ENCODE data around the gene NFE2L2.
"Not testable (repeated sequence)": the region's sequence is repeated elsewhere in the genome, so short reads cannot be mapped to it uniquely, and the experiment has no call there.

The NFE2L2 gene

GRCh38 chr2:177234267-177234666, 30.3 kb downstream of the NFE2L2 start:
- DNase-seq (ENCODE audit: low read depth): no peak

DNA sequence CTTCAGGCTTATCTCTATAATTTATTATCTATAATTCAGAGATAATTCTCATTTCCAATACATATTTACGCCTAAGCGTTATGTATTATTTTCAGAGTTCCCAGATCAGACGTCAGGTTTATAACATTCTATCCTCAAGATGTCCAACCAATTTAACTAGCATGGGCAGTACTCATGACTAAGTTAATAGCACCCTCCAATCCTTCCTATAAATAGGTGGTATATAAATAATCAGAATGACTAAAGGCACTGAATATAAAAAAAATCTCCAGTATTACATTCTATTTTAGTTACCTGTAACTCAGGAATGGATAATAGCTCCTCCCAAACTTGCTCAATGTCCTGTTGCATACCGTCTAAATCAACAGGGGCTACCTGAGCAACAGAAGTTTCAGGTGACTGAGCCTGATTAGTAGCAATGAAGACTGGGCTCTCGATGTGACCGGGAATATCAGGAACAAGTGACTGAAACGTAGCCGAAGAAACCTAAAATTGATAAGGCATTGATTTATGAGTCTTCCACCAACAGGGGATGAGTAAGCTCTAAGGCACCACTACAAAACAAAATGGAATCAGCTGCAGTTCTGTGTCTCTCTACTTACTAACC, 32.3 kb downstream of the NFE2L2 start:
- no peak for DNase-seq (ENCODE audit: low read depth)

DNA sequence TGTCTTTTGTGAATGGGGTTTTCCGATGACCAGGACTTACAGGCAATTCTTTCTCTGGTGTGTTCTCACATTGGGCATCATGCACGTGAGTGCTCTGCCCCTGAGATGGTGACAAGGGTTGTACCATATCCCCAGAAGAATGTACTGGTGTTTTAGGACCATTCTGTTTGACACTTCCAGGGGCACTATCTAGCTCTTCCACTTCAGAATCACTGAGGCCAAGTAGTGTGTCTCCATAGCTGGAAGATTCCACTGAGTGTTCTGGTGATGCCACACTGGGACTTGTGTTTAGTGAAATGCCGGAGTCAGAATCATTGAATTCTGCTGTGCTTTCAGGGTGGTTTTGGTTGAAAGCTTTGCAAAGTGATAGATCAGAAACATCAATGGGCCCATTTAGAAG, 33.3 kb downstream of the NFE2L2 start:
- DNase-seq (ENCODE audit: low read depth): no peak

DNA sequence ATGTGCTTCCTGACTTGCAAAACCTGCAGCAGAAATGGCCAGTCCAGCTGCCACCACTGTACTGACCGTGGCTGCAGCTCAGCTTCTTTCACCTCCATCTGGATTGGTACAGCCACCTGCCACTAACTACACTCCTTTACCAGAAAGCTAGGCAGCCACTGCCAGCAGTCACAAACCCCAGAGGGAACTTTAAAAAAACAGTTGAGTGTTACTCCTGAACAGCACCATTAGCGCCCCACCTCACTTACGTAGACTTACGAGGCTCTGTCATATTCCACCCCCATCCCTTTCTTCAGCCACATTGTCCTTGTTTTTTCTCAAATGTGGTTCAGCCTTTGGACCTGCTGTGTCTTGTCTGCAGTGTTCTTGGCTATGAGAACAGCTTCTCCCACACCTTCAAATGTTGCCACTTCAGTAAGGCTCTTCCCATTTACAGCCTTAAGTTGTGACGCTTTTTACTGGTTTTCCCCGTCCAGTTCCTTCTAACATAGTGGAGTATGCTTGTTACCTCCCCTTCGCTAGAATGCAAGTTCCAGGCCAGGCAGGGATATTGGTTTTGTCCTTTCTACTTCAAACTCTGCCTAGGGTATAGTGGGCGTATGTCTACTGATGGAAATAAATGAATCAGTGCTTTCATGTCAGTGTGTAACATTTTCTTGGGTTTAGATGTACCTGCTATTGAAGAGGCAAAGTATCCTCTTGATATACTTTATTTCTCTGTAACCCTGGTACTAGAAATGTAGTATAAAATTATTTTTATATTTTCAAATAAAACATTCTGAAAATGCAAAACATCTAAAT, 34.9 kb downstream of the NFE2L2 start:
- no peak for DNase-seq (ENCODE audit: low read depth)

DNA sequence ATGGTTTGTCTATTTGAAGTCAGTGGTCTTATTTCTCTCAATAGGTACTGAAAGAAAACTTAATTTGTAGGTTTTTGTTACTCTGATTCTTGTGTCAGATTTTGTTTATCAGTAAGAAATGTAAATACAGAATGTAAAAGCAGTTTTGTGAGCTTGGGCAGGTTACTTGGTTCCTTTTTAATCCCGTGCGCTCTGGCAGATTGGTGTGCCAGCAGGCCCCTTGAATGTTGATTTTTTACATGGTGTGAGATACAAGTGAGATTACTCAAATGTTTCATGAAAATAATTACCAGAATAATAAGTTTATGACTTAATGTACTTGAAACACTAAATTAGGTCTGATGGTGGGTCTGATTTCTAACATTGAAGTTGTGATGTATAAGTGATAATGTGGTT, 38.6 kb downstream of the NFE2L2 start:
- DNase-seq (ENCODE audit: low read depth): no peak

- not testable (repeated sequence) for DNase-seq (ENCODE audit: low read depth)
Observed at GRCh38 chr2:177223436-177223835, 41.1 kb downstream of the NFE2L2 start.

GRCh38 chr2:177221970-177222369, 42.6 kb downstream of the NFE2L2 start:
- DNase-seq (ENCODE audit: low read depth): no peak

DNA sequence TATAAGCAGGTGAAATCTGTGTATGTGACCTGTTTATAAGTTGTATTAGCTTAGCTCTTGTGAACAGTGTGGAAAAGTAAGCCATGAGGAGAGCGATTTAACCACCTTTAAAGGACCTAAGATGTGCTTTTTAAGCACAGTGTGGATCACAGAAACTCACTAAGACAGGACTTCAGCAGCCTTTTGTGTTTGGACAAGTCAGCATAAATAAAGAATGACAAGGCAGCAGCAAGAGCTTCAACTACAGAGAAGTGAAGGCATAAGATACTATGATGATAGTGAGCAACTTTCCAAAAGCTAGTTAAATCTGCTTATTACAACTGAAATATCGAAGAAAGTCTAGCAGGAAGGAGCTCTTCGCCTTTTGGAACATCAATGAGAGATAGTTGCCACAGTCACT, 43.0 kb downstream of the NFE2L2 start:
- no peak for DNase-seq (ENCODE audit: low read depth)

DNA sequence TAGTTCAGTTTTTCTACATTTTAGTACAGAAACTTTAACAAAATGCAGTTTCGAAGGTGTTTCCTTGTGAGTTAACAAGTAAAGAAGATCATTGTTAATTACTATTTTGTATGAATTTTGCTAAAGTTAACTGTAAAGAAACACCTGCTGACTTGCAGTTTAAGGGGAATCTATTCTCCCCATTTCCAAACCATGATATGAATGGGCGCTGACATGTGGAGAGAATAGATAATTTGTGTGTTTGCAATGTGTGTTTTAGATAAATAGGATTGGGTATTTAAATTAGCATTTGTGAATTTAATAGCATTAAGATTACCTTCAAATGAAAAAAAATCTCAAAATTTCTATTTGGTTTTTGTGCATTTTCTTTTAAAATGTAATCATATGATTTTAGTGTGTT, 44.7 kb downstream of the NFE2L2 start:
- not testable (repeated sequence) for DNase-seq (ENCODE audit: low read depth)

GRCh38 chr2:177217247-177217843, 47.2 kb downstream of the NFE2L2 start:
- DNase-seq (ENCODE audit: low read depth): no peak

DNA sequence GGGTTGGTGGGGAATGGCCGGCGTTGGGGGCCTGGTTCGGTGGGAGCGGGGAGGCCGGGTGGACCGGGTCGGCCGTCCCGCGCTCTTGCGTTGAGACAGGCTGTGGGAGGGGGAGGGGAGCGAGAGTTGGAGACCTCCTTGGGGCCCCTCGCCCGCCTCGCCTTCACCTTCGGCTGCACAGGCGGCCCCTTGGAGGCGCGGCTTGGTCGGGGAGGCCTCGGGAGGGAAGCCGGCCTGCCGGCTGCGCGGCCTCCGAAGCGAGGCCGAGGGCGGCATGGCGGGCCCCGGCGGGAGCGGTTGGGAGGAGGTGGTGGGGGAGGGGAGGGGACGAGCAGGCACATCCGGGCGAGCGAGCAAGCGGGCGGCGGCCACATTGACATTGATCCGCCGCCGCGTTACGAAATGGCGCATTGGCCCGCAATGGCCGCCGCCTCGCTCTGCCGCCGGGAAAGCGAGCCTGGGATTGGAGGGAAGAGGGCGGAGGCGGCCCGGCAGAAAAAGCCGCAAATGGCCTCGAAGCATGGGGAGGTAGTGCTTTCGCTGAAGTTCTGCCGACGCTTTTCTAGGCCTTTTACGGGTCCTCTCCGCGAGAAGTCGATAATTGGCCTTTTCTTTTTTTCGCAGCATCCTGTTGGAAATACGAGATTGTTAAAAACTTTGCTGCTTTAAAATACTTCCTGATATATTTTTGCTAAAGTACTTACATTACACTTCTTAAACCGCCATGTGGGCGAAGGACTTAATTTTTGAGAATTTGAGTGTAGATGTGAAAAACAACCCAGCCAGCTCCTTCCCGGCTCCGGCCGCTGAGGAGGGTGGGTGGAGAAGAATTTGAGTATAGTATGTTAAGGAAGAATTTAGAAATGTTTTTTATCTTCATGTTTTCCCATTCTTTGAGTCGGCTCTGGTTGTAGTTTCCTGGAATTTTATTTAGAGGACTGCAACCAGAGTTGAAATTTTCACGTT, 51.4 kb downstream of the NFE2L2 start:
- DNase-seq (ENCODE audit: low read depth): peak; percentile 65

DNA sequence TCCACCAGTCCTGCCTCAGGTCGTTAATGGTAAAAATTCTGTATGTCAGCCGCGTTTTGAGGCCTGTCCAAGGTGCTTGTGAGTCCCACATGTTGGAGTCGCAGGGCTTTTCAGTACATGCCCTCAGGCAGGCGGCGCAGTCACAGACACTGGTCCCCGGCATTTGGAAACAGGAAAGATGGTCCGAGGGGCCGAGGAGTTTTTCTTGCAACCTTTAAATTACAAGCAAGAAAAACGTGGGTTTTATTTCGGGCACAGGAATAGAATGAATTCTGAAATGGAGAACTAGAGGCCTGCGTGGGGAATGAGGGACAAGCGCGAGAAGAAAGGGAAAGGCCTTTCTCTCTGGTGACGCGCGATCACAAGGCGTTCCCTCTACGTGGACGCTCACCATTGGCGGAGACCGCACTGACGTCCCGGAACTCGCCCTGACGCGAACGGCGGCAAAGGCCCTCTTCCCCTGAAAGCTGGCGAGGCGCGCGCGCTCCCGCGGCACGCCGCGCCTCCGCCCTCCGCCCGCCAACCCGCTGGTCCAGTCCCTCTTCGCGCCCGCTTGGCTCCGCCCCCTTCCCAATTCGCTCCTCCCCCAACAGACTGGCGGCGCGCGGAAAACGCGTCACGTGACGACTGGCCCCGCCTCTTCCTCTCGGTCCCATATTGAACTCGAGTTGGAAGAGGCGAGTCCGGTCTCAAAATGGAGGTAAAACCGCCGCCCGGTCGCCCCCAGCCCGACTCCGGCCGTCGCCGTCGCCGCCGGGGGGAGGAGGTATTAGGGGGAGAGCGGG, 52.2 kb downstream of the NFE2L2 start, which contains the start of gene HNRNPA3:
HNRNPA3 (plus strand) TSS at position 689 of the 785 bp plus-strand sequence; CDS start at position 695, 6 bp downstream.
- peak; percentile 97 for DNase-seq (ENCODE audit: low read depth)

DNA sequence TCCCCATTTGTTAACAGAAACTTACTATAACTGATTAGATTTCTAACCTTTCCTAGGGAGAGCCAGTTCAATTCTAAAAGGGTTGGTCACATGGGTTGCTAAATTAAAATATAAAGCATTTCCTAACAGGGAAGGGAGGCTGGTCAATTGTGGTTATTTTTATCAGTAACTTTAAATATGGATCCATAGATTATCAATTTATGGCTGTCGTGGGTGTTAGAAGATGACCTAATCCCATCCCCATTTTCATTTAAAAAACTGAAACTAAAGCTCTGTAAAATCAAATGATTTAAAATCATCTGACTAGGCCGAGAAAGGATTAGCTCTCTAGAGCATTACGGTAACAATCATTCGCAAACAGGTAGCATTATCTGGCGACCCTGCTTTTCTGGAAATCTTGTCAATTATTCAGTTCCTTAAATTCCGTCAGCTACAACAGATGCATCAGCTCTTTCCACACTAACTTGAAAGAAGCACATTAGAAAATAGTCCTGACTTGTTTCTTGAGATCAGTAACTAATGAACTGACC, 52.9 kb downstream of the NFE2L2 start:
- no peak for DNase-seq (ENCODE audit: low read depth)

GRCh38 chr2:177211169-177211568, 53.4 kb downstream of the NFE2L2 start:
- no peak for DNase-seq (ENCODE audit: low read depth)

DNA sequence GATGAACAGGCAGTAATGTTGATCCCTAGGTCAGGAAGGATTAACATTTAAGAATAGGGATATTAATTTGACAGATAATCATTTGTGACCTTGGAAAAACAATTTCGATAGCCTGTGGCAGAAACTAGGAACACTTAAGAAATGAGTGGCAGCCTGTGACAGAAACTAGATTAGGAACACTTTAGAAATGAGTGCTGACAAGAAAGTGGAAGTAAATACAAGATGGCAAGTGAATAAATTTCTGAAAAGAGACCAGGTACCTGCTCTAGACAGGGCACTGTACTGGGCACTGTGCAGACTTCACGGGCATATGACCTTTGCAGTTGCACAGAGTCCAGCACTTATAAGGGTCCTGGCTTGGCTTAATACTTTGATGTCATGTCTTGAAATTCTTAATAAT, 57.4 kb downstream of the NFE2L2 start:
- DNase-seq (ENCODE audit: low read depth): no peak

DNA sequence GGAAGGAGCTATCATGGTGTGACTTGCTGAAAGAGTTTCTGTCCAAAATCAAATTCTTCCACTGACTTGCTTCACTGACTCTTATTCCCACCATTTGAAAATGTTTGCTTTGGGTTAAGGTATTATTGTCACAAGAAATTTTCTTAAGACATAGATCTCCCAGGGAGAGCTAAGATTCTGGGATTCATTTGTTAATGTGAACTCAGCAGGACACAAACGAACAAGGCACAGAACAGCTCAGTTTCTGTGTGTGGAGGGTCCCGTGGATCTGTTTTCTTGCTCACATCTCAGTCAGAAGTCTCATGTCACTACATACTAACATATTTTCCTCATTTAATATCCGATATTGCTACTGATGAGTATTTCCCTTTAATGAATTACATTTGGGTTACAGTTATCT, 60.1 kb downstream of the NFE2L2 start:
- no peak for DNase-seq (ENCODE audit: low read depth)

GRCh38 chr2:177201919-177202346, 62.6 kb downstream of the NFE2L2 start:
- no peak for DNase-seq (ENCODE audit: low read depth)

GRCh38 chr2:177200419-177200818, 64.1 kb downstream of the NFE2L2 start:
- DNase-seq (ENCODE audit: low read depth): not testable (repeated sequence)

GRCh38 chr2:177195194-177195593, 69.3 kb downstream of the NFE2L2 start:
- DNase-seq (ENCODE audit: low read depth): no peak

DNA sequence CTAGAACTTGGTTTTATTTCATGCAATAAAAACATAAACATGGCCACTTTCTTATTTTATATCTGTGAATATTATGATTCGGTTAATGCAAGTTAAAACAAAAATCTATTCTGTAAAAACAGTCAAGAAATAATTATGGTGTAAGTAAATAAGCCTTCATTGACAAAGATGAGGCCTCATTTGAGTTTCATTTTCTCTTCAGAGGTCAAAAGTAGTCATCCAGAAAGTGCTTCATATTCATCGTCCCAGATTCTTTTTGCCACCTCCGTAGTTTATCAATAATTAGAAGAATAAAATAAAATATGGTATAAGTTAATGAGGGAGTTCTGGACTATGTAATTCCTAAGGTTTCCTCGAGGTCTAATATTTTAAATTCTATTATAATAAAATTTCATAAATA, 71.3 kb downstream of the NFE2L2 start:
- no peak for DNase-seq (ENCODE audit: low read depth)

- no peak for DNase-seq (ENCODE audit: low read depth)
Observed at GRCh38 chr2:177192788-177193187, 71.7 kb downstream of the NFE2L2 start.

All from CMK (cell line).